NCI-H146 treated with DMSO at 0.1 percent for 48 hours (cell line): Measurements from ENCODE around the gene GAREM1.

Source experiments
- DNase-seq: peaks from one replicate; lab custom pipeline; 2025; ENCODE audit not compliant: unreplicated experiment; lab: John Stamatoyannopoulos, UW

Gene GAREM1

DNA sequence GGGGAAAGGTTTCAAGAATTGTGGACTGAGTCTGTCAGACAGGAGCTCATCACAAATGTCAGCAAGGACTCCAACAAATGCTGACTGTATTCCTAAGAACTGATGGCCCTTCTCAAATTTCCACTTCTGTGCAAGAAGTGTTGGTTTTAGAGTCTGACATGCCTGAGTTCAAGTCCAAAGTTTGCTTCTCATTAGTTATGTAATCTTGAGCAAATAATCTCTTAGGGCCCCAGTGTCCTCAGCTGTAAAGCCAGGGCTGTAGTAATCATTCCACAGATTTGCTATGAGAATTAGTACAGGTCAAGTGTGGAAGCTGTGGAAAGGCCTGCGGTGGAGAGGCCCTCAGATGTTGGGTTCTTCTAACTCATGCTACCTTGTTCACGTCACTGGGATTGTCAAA is 257.0 kb downstream of the GAREM1 start:
- DNase-seq = no peak
